OCI-LY7 (cell line): Measurements from ENCODE around the gene SCRG1. TPM values are rescaled to one million over a fixed set of nuclear protein-coding genes. Genes with fewer than 3 reads are reported as not detected.

ENCODE experiments used
- BruUV-seq: library from RNA; stranded (reverse); fragments of 400-500 nt; replicated peaks from 2 replicates; lab custom pipeline; 2021; lab: Mats Ljungman, UMichigan
- CTCF ChIA-PET: fragments of 300-600 bp; sonication (Branson Sonifier 250); formaldehyde crosslinking; loops from one replicate; lab custom pipeline; 2022; ENCODE audit warnings: antibody characterized with exemption; ENCODE audit not compliant: unreplicated experiment; lab: Charles Lee
- POLR2A ChIA-PET: fragments of 300-600 bp; sonication (Branson Sonifier 250); formaldehyde crosslinking; loops from one replicate; lab custom pipeline; 2022; ENCODE audit warnings: antibody characterized with exemption; lab: Charles Lee
- DNase-seq: peaks from one replicate; pipeline ENCODE4 v3.0.0-alpha.2; 2015; ENCODE audit warnings: low spot score
- H2AFZ ChIP-seq: fragments of 200-600 bp; sonication (generic), shearing (Covaris generic); 2 replicates; pipeline ENCODE4 v1.6.1; 2014; ENCODE audit warnings: mild to moderate bottlenecking, antibody characterized with exemption, low read length, moderate library complexity
- H3K27ac ChIP-seq: fragments of 200-600 bp; sonication (generic); 2 replicates; pipeline ENCODE4 v1.5.1; 2014; ENCODE audit warnings: mixed run types, low read depth, mild to moderate bottlenecking, moderate library complexity, low read length, inconsistent platforms; ENCODE audit not compliant: poor library complexity, severe bottlenecking
- H3K36me3 ChIP-seq: fragments of 200-600 bp; sonication (generic); 2 replicates; pipeline ENCODE4 v1.6.1; 2014; ENCODE audit warnings: mild to moderate bottlenecking, antibody characterized with exemption, low read length, moderate library complexity, mixed read lengths; ENCODE audit not compliant: insufficient read depth
- H3K4me1 ChIP-seq: fragments of 200-600 bp; sonication (generic); 2 replicates; pipeline ENCODE4 v1.5.1; 2014; ENCODE audit warnings: mild to moderate bottlenecking, low read length; ENCODE audit not compliant: insufficient read depth, poor library complexity, severe bottlenecking
- H3K4me2 ChIP-seq: fragments of 200-600 bp; sonication (generic); 2 replicates; pipeline ENCODE4 v1.6.1; 2014; ENCODE audit warnings: mild to moderate bottlenecking, low read length
- H3K4me3 ChIP-seq: fragments of 200-600 bp; sonication (generic); 2 replicates; pipeline ENCODE4 v1.5.1; 2014; ENCODE audit warnings: mild to moderate bottlenecking, low read depth, low read length; ENCODE audit not compliant: poor library complexity, severe bottlenecking
- H3K79me2 ChIP-seq: fragments of 200-600 bp; sonication (generic); 2 replicates; pipeline ENCODE4 v1.6.1; 2016; ENCODE audit warnings: low read depth, mild to moderate bottlenecking, low read length, moderate library complexity, mixed read lengths; ENCODE audit not compliant: insufficient read depth
- H3K9me2 ChIP-seq: fragments of 200-600 bp; sonication (generic); 2 replicates; pipeline ENCODE4 v1.6.1; 2016; ENCODE audit warnings: mild to moderate bottlenecking, low read length, mixed read lengths; ENCODE audit not compliant: insufficient read depth
- H3K9me3 ChIP-seq: fragments of 200-600 bp; sonication (generic); 2 replicates; pipeline ENCODE4 v1.6.1; 2014; ENCODE audit warnings: mild to moderate bottlenecking, mixed run types, low read length, mixed read lengths
- H4K20me1 ChIP-seq: fragments of 200-600 bp; sonication (generic); 2 replicates; pipeline ENCODE4 v1.6.1; 2014; ENCODE audit warnings: mild to moderate bottlenecking, antibody characterized with exemption, low read length, moderate library complexity, mixed read lengths; ENCODE audit not compliant: insufficient read depth
- CTCF ChIP-seq: fragments of 200-600 bp; sonication (generic); conservative IDR thresholded peaks from 2 replicates; pipeline ENCODE4 v1.5.1; 2014; ENCODE audit warnings: mild to moderate bottlenecking, antibody characterized with exemption, low read length, moderate library complexity, mixed read lengths
- EZH2phosphoT487 ChIP-seq: fragments of 200-600 bp; sonication (generic); IDR thresholded peaks from 2 replicates; pipeline ENCODE4 v1.6.1; 2018; ENCODE audit warnings: low read depth, borderline replicate concordance, mild to moderate bottlenecking, mixed run types, antibody characterized with exemption, low read length, moderate library complexity, mixed read lengths
- intact Hi-C: fragments of 100-400 bp; cut with micrococcal nuclease; formaldehyde crosslinking; loops from one replicate; pipeline ENCODE4 v1.10.0; 2022; ENCODE audit not compliant: unreplicated experiment
- total RNA-seq, 2 experiments: library from RNA; depleted of rRNA in 1 of 2; stranded (reverse); fragments of >200 nt in 1 of 2; shearing (Covaris generic) in 1 of 2; gene quantifications; 2 replicates each; pipeline ENCODE4 v1.2.3, GENCODE V29; 2014 to 2022

The SCRG1 gene
- total RNA-seq, 2 experiments from 2014 or later: not detected

GRCh38 chr4:173382349-173382748, 16.6 kb downstream of the SCRG1 start:
- no peak for DNase-seq
- intact Hi-C loops: no loop called here
- Histone ChIP-seq H3K9me3 (no peaks in the 10 kb centered on the region), H3K36me3 (peaks cover 27% of the 10 kb centered on the region), H2AFZ (no peak overlapping the region), H3K4me1 (no peaks in the 10 kb centered on the region), H3K4me3 (no peak overlapping the region), H3K79me2 (peaks cover 2% of the 10 kb centered on the region; the same call in 1 of the 2 replicates), H3K27ac (no peak overlapping the region), H3K9me2 (no peaks in the 10 kb centered on the region), H4K20me1 (no peaks in the 10 kb centered on the region), H3K4me2 (no peak overlapping the region)
- no peak for TF ChIP-seq CTCF
- TF ChIP-seq EZH2phosphoT487: no peak
- ChIA-PET POLR2A (interaction anchor here (2.0 kb wide), 1 partner anchor 10 kb away, joined by 6 read pairs; no protein-coding TSS in a partner anchor), CTCF (no interaction called here)
- no TSS peak for BruUV-seq

GRCh38 chr4:173381610-173382009, 17.3 kb downstream of the SCRG1 start:
- Histone ChIP-seq H3K36me3 (peaks cover 35% of the 10 kb centered on the region), H3K79me2 (peaks cover 7% of the 10 kb centered on the region; the same call in 1 of the 2 replicates), H3K27ac (no peak overlapping the region), H3K9me2 (no peaks in the 10 kb centered on the region), H2AFZ (no peak overlapping the region), H3K4me3 (no peak overlapping the region), H3K9me3 (no peaks in the 10 kb centered on the region), H3K4me1 (no peaks in the 10 kb centered on the region), H3K4me2 (no peak overlapping the region), H4K20me1 (no peaks in the 10 kb centered on the region)
- ChIA-PET POLR2A (interaction anchor here (0.6 to 1.0 kb wide), 2 partner anchors 51 to 1730 kb away, joined by 3 to 4 read pairs; no protein-coding TSS in a partner anchor), CTCF (no interaction called here)
- DNase-seq: no peak
- TF ChIP-seq CTCF (no peak), EZH2phosphoT487 (no peak)
- BruUV-seq: no TSS peak
- intact Hi-C loops: no loop called here

GRCh38 chr4:173380987-173381386, 17.9 kb downstream of the SCRG1 start:
- H3K36me3 ChIP-seq: peaks cover 40% of the 10 kb centered on the region
- H3K9me2 ChIP-seq: no peaks in the 10 kb centered on the region
- H3K79me2 ChIP-seq: peaks cover 7% of the 10 kb centered on the region; the same call in 1 of the 2 replicates
- no TSS peak for BruUV-seq
- no peak overlapping the region for H3K27ac ChIP-seq
- no peak overlapping the region for H3K4me3 ChIP-seq
- ChIA-PET CTCF (no interaction called here), POLR2A (interaction anchor here (0.6 to 1.0 kb wide), 2 partner anchors 51 to 1729 kb away, joined by 3 to 4 read pairs; no protein-coding TSS in a partner anchor)
- no peak for DNase-seq
- H4K20me1 ChIP-seq: no peaks in the 10 kb centered on the region
- H3K4me1 ChIP-seq: no peaks in the 10 kb centered on the region
- no peaks in the 10 kb centered on the region for H3K9me3 ChIP-seq
- no peak overlapping the region for H3K4me2 ChIP-seq
- TF ChIP-seq CTCF (no peak), EZH2phosphoT487 (no peak)
- intact Hi-C loops: no loop called here
- H2AFZ ChIP-seq: no peak overlapping the region
